ENCODE data around the gene COLEC11. TPM values are rescaled to one million over a fixed set of nuclear protein-coding genes. Genes with fewer than 3 reads are reported as not detected.
A peak's percentile ranks its signal among the peaks of the same experiment; 100 is the strongest.

COLEC11 gene
- total RNA-seq, 1 donor from 2014 or later, result 10.1 TPM

DNA sequence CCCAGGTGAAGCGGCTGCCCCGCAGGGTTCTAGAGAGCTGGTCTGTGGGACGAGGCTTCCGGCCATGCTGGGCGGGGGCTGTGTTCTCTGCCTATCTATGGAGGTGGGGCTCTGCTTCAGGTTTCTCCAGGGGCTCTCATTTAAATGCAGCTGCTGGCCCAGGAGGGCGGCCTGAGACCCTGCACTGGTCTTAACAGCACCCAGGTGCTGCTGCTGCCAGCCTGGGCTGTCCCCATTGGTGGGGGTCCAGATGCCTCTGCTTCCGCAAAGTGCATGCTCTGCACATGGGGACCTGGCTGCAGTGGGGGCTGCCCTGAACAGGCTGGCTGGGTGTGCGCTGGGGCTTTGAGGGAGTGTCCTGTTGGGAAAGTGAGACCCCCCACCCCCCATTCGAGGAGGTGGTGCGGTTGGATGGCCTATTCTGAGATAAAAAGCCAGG lies 33.3 kb downstream of the COLEC11 start:
- Mint-ChIP-seq H3K9me3 (peaks cover 4% of the 10 kb centered on the region), H3K36me3 (no peaks in the 10 kb centered on the region), H3K4me1 (no peaks in the 10 kb centered on the region), H3K27me3 (ENCODE audit: low read depth) (peaks cover 2% of the 10 kb centered on the region), H3K4me3 (no peak overlapping the region), H3K27ac (no peak overlapping the region)
- TF ChIP-seq, protein P1, sequence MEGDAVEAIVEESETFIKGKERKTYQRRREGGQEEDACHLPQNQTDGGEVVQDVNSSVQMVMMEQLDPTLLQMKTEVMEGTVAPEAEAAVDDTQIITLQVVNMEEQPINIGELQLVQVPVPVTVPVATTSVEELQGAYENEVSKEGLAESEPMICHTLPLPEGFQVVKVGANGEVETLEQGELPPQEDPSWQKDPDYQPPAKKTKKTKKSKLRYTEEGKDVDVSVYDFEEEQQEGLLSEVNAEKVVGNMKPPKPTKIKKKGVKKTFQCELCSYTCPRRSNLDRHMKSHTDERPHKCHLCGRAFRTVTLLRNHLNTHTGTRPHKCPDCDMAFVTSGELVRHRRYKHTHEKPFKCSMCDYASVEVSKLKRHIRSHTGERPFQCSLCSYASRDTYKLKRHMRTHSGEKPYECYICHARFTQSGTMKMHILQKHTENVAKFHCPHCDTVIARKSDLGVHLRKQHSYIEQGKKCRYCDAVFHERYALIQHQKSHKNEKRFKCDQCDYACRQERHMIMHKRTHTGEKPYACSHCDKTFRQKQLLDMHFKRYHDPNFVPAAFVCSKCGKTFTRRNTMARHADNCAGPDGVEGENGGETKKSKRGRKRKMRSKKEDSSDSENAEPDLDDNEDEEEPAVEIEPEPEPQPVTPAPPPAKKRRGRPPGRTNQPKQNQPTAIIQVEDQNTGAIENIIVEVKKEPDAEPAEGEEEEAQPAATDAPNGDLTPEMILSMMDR (IDR thresholded peaks at IDR 0.05; ENCODE audit: unreplicated experiment), result no peak
- peak in 1 of 2 experiments; percentile 25 for DNase-seq (ENCODE audit: low spot score in 2 of 2, unreplicated experiment in 2 of 2)

DNA sequence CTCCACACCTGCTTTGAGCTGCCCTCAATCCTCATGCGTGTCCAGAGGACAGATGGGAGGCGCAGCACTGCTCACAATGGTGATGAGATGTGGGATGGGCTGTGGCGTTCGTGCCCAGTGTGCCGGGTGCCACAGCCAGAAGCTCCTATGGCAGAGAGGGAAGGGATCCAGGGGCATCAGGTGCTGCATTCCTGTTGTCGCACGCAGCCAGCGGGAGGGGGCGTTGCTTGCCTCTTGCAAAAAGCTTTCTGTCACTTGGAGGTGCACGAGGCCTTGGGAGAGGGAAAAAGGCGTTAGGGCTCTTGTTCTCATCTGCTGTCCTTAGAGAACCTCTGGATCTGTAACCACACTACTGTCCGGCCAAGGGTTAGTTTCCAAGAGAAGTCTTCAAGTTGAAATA lies 33.9 kb downstream of the COLEC11 start:
- Mint-ChIP-seq H3K4me3 (no peak overlapping the region), H3K9me3 (no peaks in the 10 kb centered on the region), H3K27ac (no peak overlapping the region), H3K36me3 (no peaks in the 10 kb centered on the region), H3K4me1 (no peaks in the 10 kb centered on the region), H3K27me3 (ENCODE audit: low read depth) (peaks cover 3% of the 10 kb centered on the region)
- TF ChIP-seq, protein P1 (IDR thresholded peaks at IDR 0.05; ENCODE audit: unreplicated experiment), result no peak
- DNase-seq (ENCODE audit: low spot score in 2 of 2, unreplicated experiment in 2 of 2), result no peak

DNA sequence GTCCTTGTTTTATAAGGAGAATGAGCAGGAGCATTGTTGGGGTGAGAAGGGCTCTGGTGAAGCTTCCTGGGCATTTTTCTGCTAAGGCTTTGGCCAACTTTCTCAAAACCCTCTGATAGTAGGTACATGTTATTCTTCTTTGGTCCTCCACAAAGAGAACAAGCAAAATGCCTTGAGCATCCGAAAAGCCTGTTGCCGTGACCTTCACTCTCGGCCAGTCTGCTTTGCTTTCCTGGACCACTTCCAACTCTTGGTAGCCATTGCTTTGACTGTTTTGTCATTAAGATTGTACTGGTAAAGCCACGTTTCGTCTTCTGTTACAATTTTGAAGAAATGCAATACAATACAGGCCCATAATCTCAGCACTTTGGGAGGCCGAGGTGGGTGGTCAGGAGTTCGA lies 35.7 kb downstream of the COLEC11 start:
- Mint-ChIP-seq H3K9me3 (no peaks in the 10 kb centered on the region), H3K4me1 (peaks cover under 1% of the 10 kb centered on the region), H3K27me3 (ENCODE audit: low read depth) (peaks cover 11% of the 10 kb centered on the region), H3K27ac (no peak overlapping the region), H3K36me3 (no peaks in the 10 kb centered on the region), H3K4me3 (no peak overlapping the region)
- TF ChIP-seq, protein P1 (IDR thresholded peaks at IDR 0.05; ENCODE audit: unreplicated experiment), result no peak
- DNase-seq (ENCODE audit: low spot score in 2 of 2, unreplicated experiment in 2 of 2), result no peak

DNA sequence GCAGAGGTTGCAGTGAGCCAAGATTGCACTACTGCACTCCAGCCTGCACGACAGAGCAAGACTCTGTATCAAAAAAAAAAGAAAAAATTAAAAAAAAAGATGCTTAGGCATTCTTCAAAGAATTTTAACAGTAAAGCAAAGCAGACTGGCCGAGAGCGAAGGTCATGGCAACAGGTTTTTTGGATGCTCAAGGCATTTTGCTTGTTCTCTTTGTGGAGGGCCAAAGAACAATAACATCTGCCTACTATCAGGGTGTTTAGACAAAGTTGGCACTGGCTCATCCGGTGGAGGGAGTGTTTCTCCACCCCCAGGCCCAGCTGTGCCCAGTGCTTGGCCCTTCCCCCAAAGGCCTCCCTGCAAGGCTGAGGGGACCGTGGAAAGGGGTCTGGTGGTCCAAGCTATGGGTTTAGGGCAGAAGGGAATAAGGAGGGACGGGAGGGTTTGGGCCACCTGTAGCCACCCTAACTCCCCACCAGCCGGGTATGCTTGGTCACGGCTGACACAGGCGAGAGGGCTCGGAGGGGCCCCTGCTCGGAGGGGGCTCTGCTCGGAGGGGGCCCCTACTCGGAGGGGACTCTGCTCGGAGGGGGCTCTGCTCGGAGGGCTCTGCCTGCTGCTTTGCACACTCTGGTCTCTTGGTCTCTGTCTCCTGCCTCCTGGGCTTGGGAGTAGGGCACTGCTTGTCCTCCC lies 36.4 kb downstream of the COLEC11 start:
- Mint-ChIP-seq H3K36me3 (no peaks in the 10 kb centered on the region), H3K27me3 (ENCODE audit: low read depth) (peaks cover 15% of the 10 kb centered on the region), H3K4me3 (no peak overlapping the region), H3K9me3 (no peaks in the 10 kb centered on the region), H3K4me1 (peaks cover 2% of the 10 kb centered on the region), H3K27ac (no peak overlapping the region)
- TF ChIP-seq, protein P1 (IDR thresholded peaks at IDR 0.05; ENCODE audit: unreplicated experiment), result no peak
- DNase-seq (ENCODE audit: low spot score in 2 of 2, unreplicated experiment in 2 of 2), result no peak

DNA sequence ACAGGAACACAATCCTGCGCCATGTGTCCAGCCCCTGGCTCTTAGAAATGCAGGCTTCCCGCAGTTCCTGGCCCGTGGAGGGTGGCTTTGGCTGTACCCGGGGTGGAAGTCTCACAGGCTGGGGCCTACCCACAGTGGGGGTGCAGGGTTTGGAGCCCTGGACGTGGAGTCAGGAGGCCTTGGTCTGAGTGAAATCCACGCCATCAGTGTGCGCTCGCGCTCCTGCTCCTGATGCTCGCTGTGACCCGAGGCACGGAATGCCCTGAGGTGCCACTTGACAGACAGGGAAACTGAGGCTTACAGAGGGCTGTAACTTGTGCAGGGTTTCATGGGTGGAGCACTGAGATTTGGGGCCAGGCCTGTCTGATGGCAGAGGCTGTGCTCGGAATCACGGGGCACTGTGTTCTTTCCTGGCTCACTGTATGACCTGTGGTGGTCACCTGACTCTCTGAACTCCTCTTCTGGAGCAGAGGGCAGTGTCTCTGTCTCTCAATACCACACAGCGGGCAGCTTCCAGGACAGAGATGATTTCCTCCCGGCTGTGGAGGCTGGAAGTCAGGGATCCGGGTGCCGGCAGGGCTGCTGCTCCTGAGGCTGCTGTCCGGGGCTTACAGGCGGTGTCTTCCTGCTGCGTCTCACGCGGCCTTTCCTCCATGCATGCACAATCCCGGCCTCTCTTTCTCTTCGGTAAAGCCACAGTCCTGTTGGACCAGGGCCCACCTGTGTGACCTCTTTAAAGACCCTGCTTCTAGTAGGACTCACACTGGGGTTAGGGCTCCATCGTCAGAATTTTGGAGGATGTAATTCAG lies 37.1 kb downstream of the COLEC11 start:
- H3K4me3 Mint-ChIP-seq, result no peak overlapping the region
- H3K36me3 Mint-ChIP-seq, result no peaks in the 10 kb centered on the region
- H3K9me3 Mint-ChIP-seq, result no peaks in the 10 kb centered on the region
- H3K4me1 Mint-ChIP-seq, result peaks cover 2% of the 10 kb centered on the region
- TF ChIP-seq, protein P1 (IDR thresholded peaks at IDR 0.05; ENCODE audit: unreplicated experiment), result no peak
- no peak overlapping the region for H3K27ac Mint-ChIP-seq
- DNase-seq (ENCODE audit: low spot score in 2 of 2, unreplicated experiment in 2 of 2), result peak in 1 of 2 experiments; percentile 35
- peaks cover 22% of the 10 kb centered on the region for H3K27me3 Mint-ChIP-seq (ENCODE audit: low read depth)

All from mesothelial cell of epicardium (in vitro differentiated cells).